Type B pancreatic cell (in vitro differentiated cells): ENCODE data around the gene MSRB1. TPM values are rescaled to one million over a fixed set of nuclear protein-coding genes. Genes with fewer than 3 reads are reported as not detected.
"Not testable (repeated sequence)": the region's sequence is repeated elsewhere in the genome, so short reads cannot be mapped to it uniquely, and the experiment has no call there.

ENCODE experiments used
- DNase-seq: peaks from one replicate; pipeline ENCODE4 v3.0.0; 2021; ENCODE audit warnings: mixed read lengths; ENCODE audit not compliant: unreplicated experiment; ENCODE audit errors: extremely low spot score
- H3K27ac Mint-ChIP-seq: 2 replicates; pipeline ENCODE4 v1.8.0; 2021; ENCODE audit warnings: mild to moderate bottlenecking, mixed read lengths
- H3K27me3 Mint-ChIP-seq: 2 replicates; pipeline ENCODE4 v1.8.0; 2021; ENCODE audit warnings: mixed read lengths
- H3K36me3 Mint-ChIP-seq: 2 replicates; pipeline ENCODE4 v1.8.0; 2021; ENCODE audit warnings: mixed read lengths
- H3K4me1 Mint-ChIP-seq: one replicate; pipeline ENCODE4 v1.8.0; 2021; ENCODE audit warnings: mixed read lengths; ENCODE audit not compliant: unreplicated experiment
- H3K4me3 Mint-ChIP-seq: 2 replicates; pipeline ENCODE4 v1.8.0; 2021; ENCODE audit warnings: mild to moderate bottlenecking, mixed read lengths
- H3K9me3 Mint-ChIP-seq: 2 replicates; pipeline ENCODE4 v1.8.0; 2021; ENCODE audit warnings: mixed read lengths
- CTCF ChIP-seq: fragments of 200-600 bp; sonication (generic); conservative IDR thresholded peaks from 2 replicates; pipeline ENCODE4 v1.5.0; 2021; ENCODE audit warnings: antibody characterized with exemption, mild to moderate bottlenecking
- total RNA-seq: library from RNA; stranded (reverse); gene quantifications from 2 replicates; pipeline ENCODE4 v1.2.1, GENCODE V29; 2021; ENCODE audit warnings: low replicate concordance

Gene MSRB1
- total RNA-seq, 1 donor from 2014 or later, result 34.8 TPM

GRCh38 chr16:1963806-1964505 is 21.0 kb upstream of the MSRB1 start:
- Mint-ChIP-seq H3K27me3 (no peaks in the 10 kb centered on the region), H3K27ac (peak overlapping the region; percentile 96), H3K36me3 (peaks cover 13% of the 10 kb centered on the region), H3K9me3 (no peaks in the 10 kb centered on the region), H3K4me1 (peaks cover 26% of the 10 kb centered on the region), H3K4me3 (peak overlapping the region; percentile 94)
- DNase-seq, result no peak
- no peak for TF ChIP-seq CTCF

GRCh38 chr16:1962161-1963153 is 19.5 kb upstream of the MSRB1 start:
- Mint-ChIP-seq H3K4me1 (peaks cover 26% of the 10 kb centered on the region), H3K27ac (peak overlapping the region; percentile 96), H3K4me3 (peak overlapping the region; percentile 94), H3K36me3 (peaks cover 13% of the 10 kb centered on the region)
- not testable (repeated sequence) for DNase-seq, H3K9me3 Mint-ChIP-seq, H3K27me3 Mint-ChIP-seq

- Mint-ChIP-seq H3K27me3 (no peaks in the 10 kb centered on the region), H3K36me3 (peaks cover 13% of the 10 kb centered on the region), H3K4me3 (peak overlapping the region; percentile 70), H3K9me3 (no peaks in the 10 kb centered on the region), H3K4me1 (peaks cover 26% of the 10 kb centered on the region), H3K27ac (peak overlapping the region; percentile 89)
- no peak for DNase-seq
- no peak for TF ChIP-seq CTCF
Measured at GRCh38 chr16:1961651-1962067, 18.7 kb upstream of the MSRB1 start.

- Mint-ChIP-seq H3K27ac (peak overlapping the region; percentile 89), H3K4me3 (peak overlapping the region; percentile 96)
Measured at GRCh38 chr16:1960665-1961630, 17.9 kb upstream of the MSRB1 start.

More at GRCh38 chr16:1960665-1961630, 17.9 kb upstream of the MSRB1 start:
- no peaks in the 10 kb centered on the region for H3K9me3 Mint-ChIP-seq
- H3K27me3 Mint-ChIP-seq, result no peaks in the 10 kb centered on the region
- DNase-seq, result no peak
- no peak for TF ChIP-seq CTCF
- peaks cover 13% of the 10 kb centered on the region for H3K36me3 Mint-ChIP-seq
- peaks cover 26% of the 10 kb centered on the region for H3K4me1 Mint-ChIP-seq
